PC-9 (cell line): Measurements from ENCODE around the gene ARHGEF1.

ENCODE experiments used
- CTCF ChIP-seq: fragments of 200-600 bp; sonication (generic); conservative IDR thresholded peaks from 2 replicates; pipeline ENCODE4 v1.6.1; 2017; ENCODE audit warnings: mixed run types, antibody characterized with exemption, mild to moderate bottlenecking, moderate library complexity
- EZH2 ChIP-seq: fragments of 200-600 bp; sonication (generic); IDR thresholded peaks from 2 replicates; pipeline ENCODE4 v1.8.0; 2017; ENCODE audit warnings: antibody characterized with exemption, low read depth

GRCh38 chr19:41892173-41892902 is 9.4 kb downstream of the ARHGEF1 start:
- TF ChIP-seq CTCF, result no peak
- no peak for TF ChIP-seq EZH2
